ENCODE measurements around the gene C11orf71.

C11orf71 gene

DNA sequence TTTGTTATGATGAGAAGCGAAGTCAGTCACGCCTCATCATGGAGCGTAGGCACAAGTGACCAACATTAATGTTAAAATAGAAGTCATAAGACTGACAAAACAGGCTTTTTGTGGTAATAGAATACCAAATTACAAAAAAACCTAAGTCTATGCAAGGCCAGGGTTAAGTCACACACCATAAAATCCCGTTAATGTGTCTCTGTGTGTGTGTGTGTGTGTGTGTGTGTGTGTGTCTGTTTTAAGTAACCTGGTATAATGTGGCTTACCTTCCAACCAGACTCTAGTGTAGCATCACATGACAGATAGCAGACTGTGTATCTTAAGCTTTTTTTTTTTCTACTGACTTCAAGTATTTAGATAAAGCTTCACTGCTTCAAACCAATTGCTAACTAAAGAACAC is 38.0 kb downstream of the C11orf71 start:
- no peaks in the 10 kb centered on the region for H3K36me3 ChIP-seq (ENCODE audit: control insufficient read depth in 5 of 5, insufficient read depth in 5 of 5, low read length in 5 of 5)
- no peaks in the 10 kb centered on the region for H3K4me1 ChIP-seq (ENCODE audit: control insufficient read depth in 5 of 5, insufficient read depth in 5 of 5, low read length in 5 of 5)
- no peaks in the 10 kb centered on the region for H3K27me3 ChIP-seq (ENCODE audit: control insufficient read depth in 5 of 5, insufficient read depth in 4 of 5, low read length in 5 of 5)
- H3K4me3 ChIP-seq (ENCODE audit: low read depth in 1 of 5, low read length in 5 of 5) = no peak overlapping the region
- H3K27ac ChIP-seq (ENCODE audit: low read depth, low read length) = no peak overlapping the region
- H3K9me3 ChIP-seq (ENCODE audit: control insufficient read depth in 5 of 5, low read length in 5 of 5) = no peaks in the 10 kb centered on the region
- no peak overlapping the region for H3K9ac ChIP-seq (ENCODE audit: low read length in 5 of 5)

DNA sequence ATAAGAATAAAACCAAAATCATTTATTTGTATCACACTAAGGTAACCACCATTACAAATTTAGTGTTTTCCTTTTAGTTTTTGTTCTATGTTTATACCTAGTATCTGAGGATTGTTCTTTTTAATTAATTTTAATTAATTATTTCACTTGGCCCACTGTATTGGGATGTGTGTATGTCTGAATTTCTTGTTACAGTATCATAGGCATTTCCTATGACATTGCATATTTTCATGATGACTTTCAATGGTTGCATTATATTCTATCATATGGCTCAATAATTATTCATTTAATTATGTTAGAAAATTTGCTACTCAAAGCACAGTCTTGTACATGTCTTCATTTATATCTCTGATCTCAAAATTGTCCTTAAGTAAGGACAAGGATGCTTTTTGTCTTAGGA is 41.0 kb downstream of the C11orf71 start:
- Histone ChIP-seq H3K9ac (ENCODE audit: low read length in 5 of 5) (no peak overlapping the region), H3K27ac (ENCODE audit: low read depth, low read length) (no peak overlapping the region), H3K4me3 (ENCODE audit: low read depth in 1 of 5, low read length in 5 of 5) (no peak overlapping the region), H3K4me1 (ENCODE audit: control insufficient read depth in 5 of 5, insufficient read depth in 5 of 5, low read length in 5 of 5) (no peaks in the 10 kb centered on the region), H3K36me3 (ENCODE audit: control insufficient read depth in 5 of 5, insufficient read depth in 5 of 5, low read length in 5 of 5) (no peaks in the 10 kb centered on the region), H3K9me3 (ENCODE audit: control insufficient read depth in 5 of 5, low read length in 5 of 5) (no peaks in the 10 kb centered on the region), H3K27me3 (ENCODE audit: control insufficient read depth in 5 of 5, insufficient read depth in 4 of 5, low read length in 5 of 5) (no peaks in the 10 kb centered on the region)

DNA sequence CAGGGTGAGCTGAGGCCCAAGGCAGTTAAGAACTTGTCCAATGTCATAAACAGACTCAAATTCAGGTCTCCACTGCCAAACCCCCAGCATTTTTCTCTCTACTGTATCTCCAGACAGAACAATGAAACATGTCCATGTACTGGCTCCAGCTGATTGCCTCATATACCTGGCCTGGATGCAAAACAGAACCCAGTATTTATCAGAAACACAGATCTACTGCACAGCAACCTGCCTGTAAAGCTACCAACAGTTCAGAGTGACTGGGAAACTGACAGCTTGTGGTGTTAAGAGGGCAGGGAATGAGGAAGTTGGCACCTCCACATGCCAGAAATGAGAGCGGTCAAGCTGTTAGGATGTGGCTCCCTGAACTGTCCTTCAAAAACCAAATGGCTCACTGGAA is 41.6 kb downstream of the C11orf71 start:
- Histone ChIP-seq H3K36me3 (ENCODE audit: control insufficient read depth in 5 of 5, insufficient read depth in 5 of 5, low read length in 5 of 5) (no peaks in the 10 kb centered on the region), H3K9ac (ENCODE audit: low read length in 5 of 5) (no peak overlapping the region), H3K9me3 (ENCODE audit: control insufficient read depth in 5 of 5, low read length in 5 of 5) (no peaks in the 10 kb centered on the region), H3K4me1 (ENCODE audit: control insufficient read depth in 5 of 5, insufficient read depth in 5 of 5, low read length in 5 of 5) (no peaks in the 10 kb centered on the region), H3K27me3 (ENCODE audit: control insufficient read depth in 5 of 5, insufficient read depth in 4 of 5, low read length in 5 of 5) (no peaks in the 10 kb centered on the region), H3K27ac (ENCODE audit: low read depth, low read length) (no peak overlapping the region), H3K4me3 (ENCODE audit: low read depth in 1 of 5, low read length in 5 of 5) (no peak overlapping the region)

DNA sequence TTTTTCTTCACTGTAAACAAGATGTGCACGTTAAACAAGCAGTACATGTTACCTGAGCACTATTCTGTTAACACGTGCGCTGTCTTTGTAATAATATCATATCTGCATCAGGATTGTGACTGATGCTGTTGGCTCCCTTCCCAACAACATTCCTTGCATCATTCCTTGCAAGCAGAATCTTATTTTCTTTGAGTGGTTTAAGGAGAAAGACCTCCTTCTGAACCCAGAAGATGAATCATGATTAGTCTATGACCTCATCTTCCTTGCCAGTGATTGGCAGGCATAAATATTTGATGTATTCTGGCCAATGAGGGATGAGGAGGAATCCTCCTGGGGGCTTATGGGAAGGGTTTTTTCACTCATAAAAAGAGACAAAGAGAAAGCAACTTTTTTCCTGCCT is 46.2 kb downstream of the C11orf71 start:
- H3K9me3 ChIP-seq (ENCODE audit: control insufficient read depth in 5 of 5, low read length in 5 of 5) = no peaks in the 10 kb centered on the region
- H3K27ac ChIP-seq (ENCODE audit: low read depth, low read length) = no peak overlapping the region
- no peaks in the 10 kb centered on the region for H3K36me3 ChIP-seq (ENCODE audit: control insufficient read depth in 5 of 5, insufficient read depth in 5 of 5, low read length in 5 of 5)
- no peak overlapping the region for H3K9ac ChIP-seq (ENCODE audit: low read length in 5 of 5)
- H3K4me3 ChIP-seq (ENCODE audit: low read depth in 1 of 5, low read length in 5 of 5) = no peak overlapping the region
- no peaks in the 10 kb centered on the region for H3K4me1 ChIP-seq (ENCODE audit: control insufficient read depth in 5 of 5, insufficient read depth in 5 of 5, low read length in 5 of 5)
- H3K27me3 ChIP-seq (ENCODE audit: control insufficient read depth in 5 of 5, insufficient read depth in 4 of 5, low read length in 5 of 5) = no peaks in the 10 kb centered on the region

DNA sequence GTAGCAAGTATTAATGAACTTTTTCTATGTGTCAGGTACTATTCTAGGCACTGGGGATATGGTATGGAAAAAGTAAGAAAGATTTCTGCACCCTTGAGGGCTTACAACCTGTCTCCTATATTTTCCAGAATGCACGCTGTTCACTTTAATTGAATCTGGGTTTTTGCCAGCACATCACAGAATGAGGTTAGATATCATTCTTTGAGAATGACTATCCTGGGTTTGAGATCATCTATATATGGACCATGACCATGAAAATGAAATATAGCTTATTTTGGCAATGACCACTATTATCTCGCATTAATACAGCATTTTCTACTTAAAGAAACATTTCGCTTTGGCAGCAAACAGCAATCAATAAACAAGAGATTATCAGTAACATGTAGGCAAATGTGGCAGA is 46.9 kb downstream of the C11orf71 start:
- Histone ChIP-seq H3K27me3 (ENCODE audit: control insufficient read depth in 5 of 5, insufficient read depth in 4 of 5, low read length in 5 of 5) (no peaks in the 10 kb centered on the region), H3K27ac (ENCODE audit: low read depth, low read length) (no peak overlapping the region), H3K4me1 (ENCODE audit: control insufficient read depth in 5 of 5, insufficient read depth in 5 of 5, low read length in 5 of 5) (no peaks in the 10 kb centered on the region), H3K4me3 (ENCODE audit: low read depth in 1 of 5, low read length in 5 of 5) (no peak overlapping the region), H3K9ac (ENCODE audit: low read length in 5 of 5) (no peak overlapping the region), H3K9me3 (ENCODE audit: control insufficient read depth in 5 of 5, low read length in 5 of 5) (no peaks in the 10 kb centered on the region), H3K36me3 (ENCODE audit: control insufficient read depth in 5 of 5, insufficient read depth in 5 of 5, low read length in 5 of 5) (no peaks in the 10 kb centered on the region)

DNA sequence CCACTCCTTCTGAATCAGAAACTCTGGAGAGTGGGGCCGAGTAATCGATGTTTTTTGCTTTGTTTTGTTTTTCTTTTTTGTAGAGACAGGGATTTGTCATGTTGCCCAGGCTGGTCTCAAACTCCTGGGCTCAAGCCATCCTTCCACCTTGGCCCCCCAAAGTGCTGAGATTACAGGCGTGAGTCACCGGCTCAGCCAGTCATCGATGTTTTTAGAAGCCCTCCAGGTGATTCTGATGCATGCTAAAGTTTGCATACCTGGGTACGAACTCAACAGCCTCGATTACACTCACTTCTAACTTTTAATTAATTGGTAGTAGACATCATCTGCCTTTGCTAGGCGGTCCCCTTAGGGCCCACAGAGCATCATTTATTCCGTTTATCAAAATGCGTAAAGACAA is 50.3 kb downstream of the C11orf71 start:
- no peaks in the 10 kb centered on the region for H3K36me3 ChIP-seq (ENCODE audit: control insufficient read depth in 5 of 5, insufficient read depth in 5 of 5, low read length in 5 of 5)
- H3K27ac ChIP-seq (ENCODE audit: low read depth, low read length) = no peak overlapping the region
- H3K4me1 ChIP-seq (ENCODE audit: control insufficient read depth in 5 of 5, insufficient read depth in 5 of 5, low read length in 5 of 5) = peaks cover 0 to 4% (median 3%) of the 10 kb centered on the region in 5 donors
- H3K4me3 ChIP-seq (ENCODE audit: low read depth in 1 of 5, low read length in 5 of 5) = no peak overlapping the region
- no peaks in the 10 kb centered on the region for H3K27me3 ChIP-seq (ENCODE audit: control insufficient read depth in 5 of 5, insufficient read depth in 4 of 5, low read length in 5 of 5)
- H3K9me3 ChIP-seq (ENCODE audit: control insufficient read depth in 5 of 5, low read length in 5 of 5) = no peaks in the 10 kb centered on the region
- no peak overlapping the region for H3K9ac ChIP-seq (ENCODE audit: low read length in 5 of 5)

Measured in subcutaneous abdominal adipose tissue (tissue), 5 donors.